ENCODE measurements around the gene AP1G2.

The AP1G2 gene

GRCh38 chr14:23559010-23559925, 8.3 kb downstream of the AP1G2 start:
- no peak for DNase-seq (ENCODE audit: extremely low spot score, insufficient read length, low read depth)

GRCh38 chr14:23558346-23559009, 9.1 kb downstream of the AP1G2 start:
- DNase-seq (ENCODE audit: extremely low spot score, insufficient read length, low read depth) = no peak
- no peak for FAIRE-seq

More at GRCh38 chr14:23559010-23559925, 8.3 kb downstream of the AP1G2 start:
- FAIRE-seq = peak; percentile 12

- DNase-seq (ENCODE audit: extremely low spot score, insufficient read length, low read depth) (no peak), FAIRE-seq (no peak)
Measured at GRCh38 chr14:23557946-23558345, 9.6 kb downstream of the AP1G2 start.

- no peak for DNase-seq (ENCODE audit: extremely low spot score, insufficient read length, low read depth)
- no peak for FAIRE-seq
Measured at GRCh38 chr14:23557521-23557920, 10.1 kb downstream of the AP1G2 start.

GRCh38 chr14:23556700-23557440, 10.7 kb downstream of the AP1G2 start:
- DNase-seq (ENCODE audit: extremely low spot score, insufficient read length, low read depth) (no peak), FAIRE-seq (no peak)

- FAIRE-seq = peak; percentile 84
- DNase-seq (ENCODE audit: extremely low spot score, insufficient read length, low read depth) = peak; percentile 83
Measured at GRCh38 chr14:23555882-23556699, 11.5 kb downstream of the AP1G2 start, which contains the start of gene THTPA. THTPA (plus strand) TSS chr14:23556271; CDS start chr14:23556758, 487 bp downstream.

GRCh38 chr14:23555533-23555881, 12.1 kb downstream of the AP1G2 start:
- DNase-seq (ENCODE audit: extremely low spot score, insufficient read length, low read depth) (no peak), FAIRE-seq (no peak)

GRCh38 chr14:23551266-23552028, 16.1 kb downstream of the AP1G2 start, which contains the start of gene ZFHX2:
ZFHX2 (minus strand) TSS chr14:23551765; CDS start chr14:23535325, 16,440 bp downstream.
- DNase-seq (ENCODE audit: extremely low spot score, insufficient read length, low read depth) (peak; percentile 67), FAIRE-seq (peak; percentile 29)

- FAIRE-seq (no peak), DNase-seq (ENCODE audit: extremely low spot score, insufficient read length, low read depth) (no peak)
Measured at GRCh38 chr14:23550812-23551265, 16.8 kb downstream of the AP1G2 start.

GRCh38 chr14:23550131-23550811, 17.3 kb downstream of the AP1G2 start:
- DNase-seq (ENCODE audit: extremely low spot score, insufficient read length, low read depth) (no peak), FAIRE-seq (no peak)

- FAIRE-seq = no peak
- DNase-seq (ENCODE audit: extremely low spot score, insufficient read length, low read depth) = no peak
Measured at GRCh38 chr14:23548351-23549318, 19.0 kb downstream of the AP1G2 start.

- no peak for FAIRE-seq
- no peak for DNase-seq (ENCODE audit: extremely low spot score, insufficient read length, low read depth)
Measured at GRCh38 chr14:23547924-23548323, 19.7 kb downstream of the AP1G2 start.

- FAIRE-seq (no peak), DNase-seq (ENCODE audit: extremely low spot score, insufficient read length, low read depth) (no peak)
Measured at GRCh38 chr14:23546450-23547035, 21.0 kb downstream of the AP1G2 start.

GRCh38 chr14:23545740-23546365, 21.7 kb downstream of the AP1G2 start:
- DNase-seq (ENCODE audit: extremely low spot score, insufficient read length, low read depth) = no peak
- FAIRE-seq = no peak

- DNase-seq (ENCODE audit: extremely low spot score, insufficient read length, low read depth) = no peak
Measured at GRCh38 chr14:23544511-23545447, 22.8 kb downstream of the AP1G2 start.

More at GRCh38 chr14:23544511-23545447, 22.8 kb downstream of the AP1G2 start:
- FAIRE-seq = no peak
